Activated effector memory CD4-positive, alpha-beta T cell treated with Interleukin-2 at 50 U/mL for 16 hours (primary cell): ENCODE measurements around the gene IFNL4.
"Not testable (repeated sequence)": the region's sequence is repeated elsewhere in the genome, so short reads cannot be mapped to it uniquely, and the experiment has no call there.

Source experiments
- DNase-seq: peaks from one replicate; pipeline ENCODE4 v3.0.0-alpha.2; 2020

IFNL4 gene

GRCh38 chr19:39248806-39249205 lies at the start of gene IFNL4:
Gene IFNL4, minus strand, starts transcription at chr19:39248856.
- DNase-seq, result no peak

- peak; percentile 68 for DNase-seq
Measured at GRCh38 chr19:39297931-39298634, 49.4 kb upstream of the IFNL4 start.

- DNase-seq, result no peak
Measured at GRCh38 chr19:39296906-39297305, 48.2 kb upstream of the IFNL4 start.

- DNase-seq, result no peak
Measured at GRCh38 chr19:39296055-39296645, 47.5 kb upstream of the IFNL4 start, which contains the start of gene IFNL1. Gene IFNL1, plus strand, starts transcription at chr19:39296407. Its CDS starts 15 bp downstream, at chr19:39296422.

- no peak for DNase-seq
Measured at GRCh38 chr19:39293394-39293793, 44.7 kb upstream of the IFNL4 start.

- no peak for DNase-seq
Measured at GRCh38 chr19:39284032-39284431, 35.4 kb upstream of the IFNL4 start.

GRCh38 chr19:39282021-39282420 lies 33.4 kb upstream of the IFNL4 start:
- DNase-seq, result no peak

GRCh38 chr19:39277598-39277997 lies 28.9 kb upstream of the IFNL4 start:
- DNase-seq, result no peak

- no peak for DNase-seq
Measured at GRCh38 chr19:39276740-39277139, 28.1 kb upstream of the IFNL4 start.

- DNase-seq, result no peak
Measured at GRCh38 chr19:39275578-39275977, 26.9 kb upstream of the IFNL4 start.

GRCh38 chr19:39273859-39274258 lies 25.2 kb upstream of the IFNL4 start:
- DNase-seq, result not testable (repeated sequence)

- no peak for DNase-seq
Measured at GRCh38 chr19:39270036-39270871, 21.6 kb upstream of the IFNL4 start.

- DNase-seq, result not testable (repeated sequence)
Measured at GRCh38 chr19:39269369-39269768, 20.7 kb upstream of the IFNL4 start.

- DNase-seq, result not testable (repeated sequence)
Measured at GRCh38 chr19:39268531-39269223, 20.0 kb upstream of the IFNL4 start.

GRCh38 chr19:39268085-39268484 lies 19.4 kb upstream of the IFNL4 start, which contains the start of gene IFNL2:
Gene IFNL2, plus strand, starts transcription at chr19:39268396. Its CDS starts 173 bp downstream, at chr19:39268569.
- not testable (repeated sequence) for DNase-seq

- no peak for DNase-seq
Measured at GRCh38 chr19:39265321-39265916, 16.8 kb upstream of the IFNL4 start.

GRCh38 chr19:39264306-39265290 lies 15.9 kb upstream of the IFNL4 start:
- DNase-seq, result no peak

- no peak for DNase-seq
Measured at GRCh38 chr19:39263912-39264305, 15.3 kb upstream of the IFNL4 start.

GRCh38 chr19:39262496-39262895 lies 13.8 kb upstream of the IFNL4 start:
- DNase-seq, result no peak

GRCh38 chr19:39261704-39262103 lies 13.0 kb upstream of the IFNL4 start:
- DNase-seq, result no peak

- DNase-seq, result no peak
Measured at GRCh38 chr19:39257227-39257626, 8.6 kb upstream of the IFNL4 start.
